KMS-11 (cell line): ENCODE data around the gene CD300LG.

Experiments used
- H2AFZ ChIP-seq: fragments of 200-600 bp; sonication (generic); 2 replicates; pipeline ENCODE4 v1.6.1; 2016; ENCODE audit warnings: antibody characterized with exemption, mixed run types, low read depth
- H3K27ac ChIP-seq: fragments of 200-600 bp; sonication (generic); 2 replicates; pipeline ENCODE4 v1.6.1; 2016; ENCODE audit warnings: mild to moderate bottlenecking, mixed run types
- H3K27me3 ChIP-seq: fragments of 200-600 bp; sonication (generic); 2 replicates; pipeline ENCODE4 v1.6.1; 2017; ENCODE audit warnings: mild to moderate bottlenecking, low read depth, mixed run types, moderate library complexity; ENCODE audit not compliant: insufficient read depth
- H3K36me3 ChIP-seq: fragments of 200-600 bp; sonication (generic); 2 replicates; pipeline ENCODE4 v1.6.1; 2017; ENCODE audit warnings: mild to moderate bottlenecking, mixed run types; ENCODE audit not compliant: insufficient read depth
- H3K4me1 ChIP-seq: fragments of 200-600 bp; sonication (generic); 2 replicates; pipeline ENCODE4 v1.6.1; 2016; ENCODE audit warnings: mild to moderate bottlenecking, low read depth, mixed run types; ENCODE audit not compliant: poor library complexity, severe bottlenecking
- H3K4me2 ChIP-seq: fragments of 200-600 bp; sonication (generic); 2 replicates; pipeline ENCODE4 v1.7.0; 2016; ENCODE audit warnings: mild to moderate bottlenecking, mixed run types
- H3K4me3 ChIP-seq: fragments of 200-600 bp; sonication (generic); IDR thresholded peaks from 2 replicates; pipeline ENCODE4 v1.6.1; 2017; ENCODE audit warnings: low read depth, low read length, mixed read lengths; ENCODE audit not compliant: insufficient read depth
- H3K79me2 ChIP-seq: fragments of 200-600 bp; sonication (generic); 2 replicates; pipeline ENCODE4 v1.6.1; 2016; ENCODE audit warnings: low read depth, mixed run types; ENCODE audit not compliant: insufficient read depth
- H3K9ac ChIP-seq: fragments of 200-600 bp; sonication (generic); 2 replicates; pipeline ENCODE4 v1.6.1; 2016; ENCODE audit warnings: mild to moderate bottlenecking, mixed run types
- H4K20me1 ChIP-seq: fragments of 200-600 bp; sonication (generic); 2 replicates; pipeline ENCODE4 v1.6.1; 2016; ENCODE audit warnings: mild to moderate bottlenecking, mixed run types; ENCODE audit not compliant: insufficient read depth
- CTCF ChIP-seq: fragments of 200-600 bp; sonication (generic); conservative IDR thresholded peaks from 2 replicates; pipeline ENCODE4 v1.6.1; 2017; ENCODE audit warnings: low read depth, mild to moderate bottlenecking, antibody characterized with exemption, low read length, moderate library complexity, mixed read lengths

CD300LG gene

DNA sequence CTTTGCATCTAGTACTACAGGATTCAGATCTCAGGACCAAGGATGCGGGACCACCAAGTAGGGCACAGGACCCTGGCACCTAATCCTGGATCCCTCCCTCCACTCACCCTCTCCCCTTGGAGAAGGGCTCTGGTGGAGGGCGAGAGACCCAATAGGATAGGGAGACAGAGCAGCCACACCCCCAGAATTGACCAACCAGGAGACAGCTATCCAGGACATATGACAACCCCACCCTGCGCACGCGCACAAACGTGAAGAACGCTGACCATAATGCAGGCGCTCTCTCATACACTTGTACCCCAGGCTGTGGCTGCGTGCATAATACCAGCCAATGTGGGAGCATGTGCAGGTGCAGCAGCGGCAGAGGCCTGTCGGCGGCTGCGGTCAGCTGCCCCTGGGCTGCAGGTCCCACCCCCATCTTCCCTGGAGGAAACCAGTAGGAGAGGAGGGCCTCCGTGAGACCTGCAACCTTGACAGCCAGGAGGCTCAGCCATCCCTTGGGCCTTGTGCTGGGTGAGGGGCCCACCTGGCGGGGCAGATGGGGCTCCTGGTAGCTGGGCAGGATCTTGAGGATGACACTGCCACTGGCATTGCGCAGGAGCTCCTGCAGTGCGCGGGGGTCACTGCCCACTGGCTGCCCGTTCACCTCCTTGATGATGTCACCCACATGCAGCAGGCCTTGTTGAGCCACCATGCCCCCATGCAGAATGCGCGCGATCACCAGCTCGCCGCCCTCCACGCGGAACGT lies 35.0 kb downstream of the CD300LG start:
- H3K4me1 ChIP-seq = peaks cover 4% of the 10 kb centered on the region
- H3K4me2 ChIP-seq = no peak overlapping the region
- no peaks in the 10 kb centered on the region for H4K20me1 ChIP-seq
- H3K27ac ChIP-seq = no peak overlapping the region
- H3K79me2 ChIP-seq = no peaks in the 10 kb centered on the region
- TF ChIP-seq CTCF = no peak
- no peak overlapping the region for H2AFZ ChIP-seq
- H3K4me3 ChIP-seq = no peak overlapping the region
- no peaks in the 10 kb centered on the region for H3K36me3 ChIP-seq
- H3K9ac ChIP-seq = no peak overlapping the region
- H3K27me3 ChIP-seq = no peaks in the 10 kb centered on the region

DNA sequence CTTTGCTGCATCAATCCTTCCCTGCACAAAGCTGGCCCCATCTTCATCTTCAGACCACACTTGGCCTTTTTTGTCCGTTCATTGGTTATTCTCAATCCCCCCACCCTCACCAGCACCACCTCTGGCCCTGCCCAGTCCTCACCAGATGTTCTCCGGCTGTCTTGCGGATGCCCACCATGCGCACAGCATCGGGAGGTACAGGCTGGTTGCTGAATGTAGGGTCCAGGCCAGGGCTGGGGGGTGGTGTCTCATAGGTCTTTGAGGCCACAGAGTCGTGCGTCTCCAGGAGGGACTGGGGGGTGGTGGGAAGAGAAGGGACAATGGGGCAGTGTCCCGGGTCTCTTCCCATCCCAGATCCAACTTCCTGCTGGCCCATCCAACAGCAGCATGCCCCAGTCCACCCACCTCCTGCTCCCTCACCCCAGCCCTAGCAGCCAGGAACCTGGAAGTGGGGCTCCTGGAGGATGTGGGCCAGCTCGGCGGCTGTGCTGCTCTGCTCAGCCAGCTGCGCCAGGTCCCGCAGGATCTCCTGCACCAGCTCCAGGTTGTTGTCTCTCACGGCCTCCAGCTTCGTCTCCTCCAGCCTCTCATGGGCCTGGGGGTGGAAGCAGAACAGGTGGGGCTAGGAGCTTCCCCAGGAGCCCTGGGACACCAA lies 35.9 kb downstream of the CD300LG start:
- Histone ChIP-seq H3K4me2 (no peak overlapping the region), H3K9ac (no peak overlapping the region), H2AFZ (no peak overlapping the region), H3K79me2 (no peaks in the 10 kb centered on the region), H4K20me1 (no peaks in the 10 kb centered on the region), H3K4me3 (no peak overlapping the region), H3K4me1 (peaks cover 4% of the 10 kb centered on the region), H3K27ac (no peak overlapping the region), H3K27me3 (no peaks in the 10 kb centered on the region), H3K36me3 (no peaks in the 10 kb centered on the region)
- TF ChIP-seq CTCF = no peak

DNA sequence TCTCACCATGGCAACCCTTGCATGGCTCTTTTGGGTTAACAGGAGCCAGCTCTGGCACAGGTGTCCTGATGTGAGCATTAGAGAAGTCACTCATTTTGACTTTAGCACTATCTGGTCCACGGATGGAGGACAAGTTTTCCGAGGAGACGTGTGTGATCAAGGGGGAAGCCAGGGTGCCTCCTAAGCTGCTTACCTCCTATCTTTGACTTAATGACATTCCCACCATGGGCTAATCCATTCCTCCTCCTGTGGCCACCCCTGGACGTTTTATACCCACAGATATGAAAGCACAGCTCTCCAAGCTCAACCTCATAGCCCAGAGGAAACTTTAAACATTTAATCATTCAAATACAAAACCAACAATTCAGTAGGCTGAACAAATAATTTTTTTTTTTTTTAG lies 41.6 kb downstream of the CD300LG start:
- H3K27me3 ChIP-seq = no peaks in the 10 kb centered on the region

GRCh38 chr17:43890240-43890639 lies 43.3 kb downstream of the CD300LG start:
- Histone ChIP-seq H2AFZ (no peak overlapping the region), H3K4me1 (no peaks in the 10 kb centered on the region), H3K4me3 (no peak overlapping the region), H3K9ac (no peak overlapping the region), H4K20me1 (no peaks in the 10 kb centered on the region), H3K27ac (no peak overlapping the region), H3K4me2 (no peak overlapping the region), H3K36me3 (no peaks in the 10 kb centered on the region), H3K79me2 (no peaks in the 10 kb centered on the region), H3K27me3 (no peaks in the 10 kb centered on the region)
- TF ChIP-seq CTCF = no peak

More for the DNA sequence above, 41.6 kb downstream of the CD300LG start:
- no peak for TF ChIP-seq CTCF
- H3K79me2 ChIP-seq = no peaks in the 10 kb centered on the region
- H2AFZ ChIP-seq = no peak overlapping the region
- H3K9ac ChIP-seq = no peak overlapping the region
- no peak overlapping the region for H3K27ac ChIP-seq
- H3K4me1 ChIP-seq = no peaks in the 10 kb centered on the region
- no peak overlapping the region for H3K4me2 ChIP-seq
- H3K4me3 ChIP-seq = no peak overlapping the region
- H4K20me1 ChIP-seq = no peaks in the 10 kb centered on the region
- no peaks in the 10 kb centered on the region for H3K36me3 ChIP-seq
